Peyer's patch (tissue), 4 donors: Measurements from ENCODE around the gene CD99.

Experiments
- CTCF ChIP-seq, 6 experiments: fragments of 450-650 bp in 4 of 6; fragments of 200-600 bp in 2 of 6; sonication (generic) in 1 of 6; IDR thresholded peaks; one replicate each; pipeline ENCODE4 v1.5.1; 2017 to 2019; ENCODE audit warnings: antibody characterized with exemption in 6 of 6, mild to moderate bottlenecking in 3 of 6, moderate library complexity in 1 of 6
- POLR2A ChIP-seq, 2 donors: fragments of 450-650 bp; IDR thresholded peaks; one replicate each; pipeline ENCODE4 v1.5.1; 2017; ENCODE audit warnings: antibody characterized with exemption in 2 of 2, mild to moderate bottlenecking in 2 of 2, moderate library complexity in 2 of 2

GRCh38 chrX:2712890-2713840, 22.1 kb downstream of the CD99 start:
- no peak for TF ChIP-seq POLR2A (IDR thresholded peaks at IDR 0.05)
- TF ChIP-seq CTCF (IDR thresholded peaks at IDR 0.05), result no peak
